HepG2 (cell line): ENCODE measurements around the gene KLF3. TPM values are rescaled to one million over a fixed set of nuclear protein-coding genes. Genes with fewer than 3 reads are reported as not detected.

ENCODE experiments used
- AGO1 ChIP-seq: fragments of 200-400 bp; formaldehyde crosslinking; IDR thresholded peaks from 2 replicates; pipeline ENCODE4 v1.6.1; 2017; ENCODE audit warnings: mild to moderate bottlenecking, low read depth, low read length, moderate library complexity; ENCODE audit not compliant: poor library complexity, severe bottlenecking
- BCLAF1 ChIP-seq: fragments of 450-650 bp; IDR thresholded peaks from 2 replicates; pipeline ENCODE4 v1.6.1; 2017; ENCODE audit warnings: mild to moderate bottlenecking
- ETS1 ChIP-seq: sonication (generic); formaldehyde crosslinking; IDR thresholded peaks from 2 replicates; pipeline ENCODE4 v1.4.0; 2020; ENCODE audit warnings: missing genetic modification reagents
- FOXC1 ChIP-seq: sonication (generic); formaldehyde crosslinking; IDR thresholded peaks from 2 replicates; pipeline ENCODE4 v1.8.0; 2022; ENCODE audit warnings: mild to moderate bottlenecking, missing genetic modification reagents, borderline replicate concordance
- HNF4A ChIP-seq: sonication (generic); formaldehyde crosslinking; IDR thresholded peaks from 2 replicates; pipeline ENCODE4 v1.4.0; 2020; ENCODE audit warnings: missing genetic modification reagents
- NR2F1 ChIP-seq, 2 experiments: fragments of 450-650 bp in 1 of 2; formaldehyde crosslinking in 1 of 2; IDR thresholded peaks; 2 replicates each; pipeline versions ENCODE4 v1.5.0 to v1.6.1; 2016 to 2020; ENCODE audit warnings: mild to moderate bottlenecking in 1 of 2, missing compliant biosample characterization in 1 of 2, missing genetic modification reagents in 1 of 2, moderate library complexity in 1 of 2
- NR2F2 ChIP-seq: IDR thresholded peaks from 2 replicates; pipeline ENCODE4 v1.6.1; 2012; ENCODE audit warnings: low read depth, inconsistent platforms, borderline replicate concordance
- PHF8 ChIP-seq: sonication (generic); formaldehyde crosslinking; IDR thresholded peaks from 2 replicates; pipeline ENCODE4 v1.5.0; 2020; ENCODE audit warnings: missing genetic modification reagents
- RNF2 ChIP-seq: fragments of 450-650 bp; conservative IDR thresholded peaks from 2 replicates; pipeline ENCODE4 v1.6.1; 2016; ENCODE audit warnings: low read depth
- SAP130 ChIP-seq: IDR thresholded peaks from 2 replicates; pipeline ENCODE4 v1.6.1; 2016; ENCODE audit warnings: low read depth
- SMAD1 ChIP-seq: sonication (generic); formaldehyde crosslinking; IDR thresholded peaks from 2 replicates; pipeline ENCODE4 v1.4.0; 2020; ENCODE audit warnings: missing genetic modification reagents, low read depth, mild to moderate bottlenecking, borderline replicate concordance
- SMYD3 ChIP-seq: sonication (generic); formaldehyde crosslinking; IDR thresholded peaks from 2 replicates; pipeline ENCODE4 v1.8.1; 2023; ENCODE audit warnings: mild to moderate bottlenecking, missing genetic modification reagents
- TOE1 ChIP-seq: sonication (generic); formaldehyde crosslinking; IDR thresholded peaks from 2 replicates; pipeline ENCODE4 v1.4.0; 2020; ENCODE audit warnings: mild to moderate bottlenecking, missing genetic modification reagents
- ZBTB7B ChIP-seq: sonication (generic); formaldehyde crosslinking; IDR thresholded peaks from 2 replicates; pipeline ENCODE4 v1.4.0; 2020; ENCODE audit warnings: missing genetic modification reagents
- ZNF280B ChIP-seq: sonication (generic); formaldehyde crosslinking; IDR thresholded peaks from 2 replicates; pipeline ENCODE4 v1.5.0; 2020; ENCODE audit warnings: missing genetic modification reagents, mild to moderate bottlenecking, borderline replicate concordance
- ZNF343 ChIP-seq: sonication (generic); formaldehyde crosslinking; IDR thresholded peaks from 2 replicates; pipeline ENCODE4 v1.4.0; 2020; ENCODE audit warnings: mild to moderate bottlenecking, missing genetic modification reagents
- ZNF432 ChIP-seq: sonication (generic); formaldehyde crosslinking; IDR thresholded peaks from 2 replicates; pipeline ENCODE4 v1.5.0; 2020; ENCODE audit warnings: missing genetic modification reagents, mild to moderate bottlenecking, borderline replicate concordance
- ZNF512 ChIP-seq: sonication (generic); formaldehyde crosslinking; IDR thresholded peaks from 2 replicates; pipeline ENCODE4 v1.4.0; 2020; ENCODE audit warnings: mild to moderate bottlenecking, missing genetic modification reagents
- ZNF574 ChIP-seq: sonication (generic); formaldehyde crosslinking; IDR thresholded peaks from 2 replicates; pipeline ENCODE4 v1.4.0; 2020; ENCODE audit warnings: missing genetic modification reagents
- polyA plus RNA-seq, 8 experiments: library from polyadenylated mRNA; depleted of rRNA in 3 of 8; stranded (reverse) in 7 of 8; unstranded in 1 of 8; fragments of >200 nt; fragmentation: Illumina TruSeq in 4 of 8; extraction: Trizol in 4 of 8; gene quantifications; 2 replicates each; pipeline versions ENCODE4 v1.2.1 to v1.2.3, GENCODE V29; 2011 to 2016; ENCODE audit warnings: low read depth in 4 of 8, missing spikeins in 1 of 8, mixed read lengths in 1 of 8; ENCODE audit not compliant: insufficient read depth in 1 of 8
- total RNA-seq, 5 experiments: library from RNA; depleted of rRNA; stranded (reverse); fragments of >200 nt; fragmentation: Illumina TruSeq; extraction: Trizol; gene quantifications; 2 replicates each; pipeline ENCODE4 v1.2.3, GENCODE V29; 2016; ENCODE audit warnings: low read depth in 1 of 5

Gene KLF3
- total and polyA plus RNA-seq, 2 of the 13 experiments (the other 11 are each of a cell fraction or from before 2014, with no cell fraction given) = 29.1 to 37.8 TPM

GRCh38 chr4:38730830-38731646 lies 67.0 kb downstream of the KLF3 start (continued):
- TF ChIP-seq ZNF280B (CRISPR knock-in tag) (no peak), TOE1 (CRISPR knock-in tag) (no peak), ETS1 (no peak), HNF4A (CRISPR knock-in tag) (peak; percentile 36; the same call in 1 of the 2 replicates), SAP130 (CRISPR knock-in tag) (no peak), RNF2 (no peak), NR2F1 (CRISPR knock-in tag; IDR thresholded peaks at IDR 0.05) (no peak), AGO1 (no peak), SMYD3 (no peak), FOXC1 (CRISPR knock-in tag) (no peak), ZBTB7B (peak; percentile 63; the same call in 1 of the 2 replicates), ZNF574 (CRISPR knock-in tag) (no peak), SMAD1 (CRISPR knock-in tag) (no peak), NR2F2 (peak; percentile 17; the same call in 1 of the 2 replicates), ZNF512 (no peak), ZNF432 (CRISPR knock-in tag) (no peak), ZNF343 (CRISPR knock-in tag) (0 out of 2 replicates have a peak, but pooled peaks have one; percentile 67), BCLAF1 (no peak), PHF8 (CRISPR knock-in tag) (0 out of 2 replicates have a peak, but pooled peaks have one; percentile 26)
